ENCODE measurements around the gene MAD2L2.

Gene MAD2L2

DNA sequence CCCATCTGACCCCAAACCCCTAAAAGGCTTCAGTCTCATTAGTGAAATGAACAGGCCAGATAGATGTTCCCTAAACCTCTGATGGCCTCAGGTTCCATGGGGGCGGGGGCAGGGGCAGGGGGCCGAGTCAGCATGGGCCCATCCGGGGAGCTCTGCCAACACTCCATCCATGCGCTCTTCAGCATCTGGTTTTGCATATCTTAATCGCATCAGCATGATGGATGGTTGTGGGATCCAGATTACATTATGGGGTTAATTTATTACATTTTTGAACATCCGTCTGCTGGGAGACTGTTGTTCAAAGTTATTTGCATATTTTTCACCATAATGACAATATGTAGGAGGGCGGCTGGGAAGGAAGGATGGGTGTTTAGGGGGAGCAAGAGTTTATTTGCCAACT, 3.1 kb upstream of the MAD2L2 start:
- no peak for DNase-seq (ENCODE audit: low read depth in 3 of 3, low spot score in 1 of 3)

DNA sequence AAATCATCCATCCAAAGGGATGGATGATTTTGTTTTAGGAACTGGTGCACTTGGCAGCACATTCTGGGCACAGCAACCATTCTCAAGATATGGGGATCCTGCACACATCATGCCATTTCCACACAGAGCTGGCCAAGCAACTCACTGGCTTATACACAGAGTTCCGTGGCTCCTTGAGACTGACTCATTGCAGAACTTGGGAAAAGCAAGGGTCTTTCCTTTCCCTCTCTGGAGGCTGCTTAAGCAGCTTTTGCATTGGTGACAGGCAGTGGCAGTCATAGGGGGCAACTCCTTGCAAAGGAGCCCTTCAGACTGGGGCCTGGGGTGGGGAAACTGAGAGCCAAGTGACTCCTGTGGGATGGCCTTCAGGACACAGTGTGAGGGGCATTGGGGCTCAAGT, 1.9 kb upstream of the MAD2L2 start:
- no peak for DNase-seq (ENCODE audit: low read depth in 3 of 3, low spot score in 1 of 3)

DNA sequence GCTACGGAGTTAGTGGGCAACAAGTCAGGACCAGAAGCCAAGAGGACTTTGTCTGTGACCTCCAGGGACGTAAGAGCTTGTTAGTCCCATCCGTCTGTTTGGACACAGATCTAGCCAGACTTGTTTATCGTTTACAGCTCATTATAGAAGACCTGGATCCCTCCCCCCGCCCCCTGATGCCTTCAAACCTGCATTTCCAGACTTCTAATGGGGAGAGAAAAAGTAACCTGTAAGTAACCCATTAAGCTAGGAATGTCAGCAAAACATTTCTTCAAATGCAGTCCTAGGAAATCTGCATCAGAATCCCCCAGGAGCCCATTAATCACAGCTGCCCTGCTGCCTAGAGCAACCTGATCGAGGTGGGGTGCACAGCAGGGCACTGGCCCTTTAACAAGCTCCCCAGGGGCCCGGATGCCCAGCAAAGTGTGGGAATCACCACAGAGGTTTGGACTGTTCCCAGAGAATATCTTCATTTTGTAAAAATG, 1.4 kb upstream of the MAD2L2 start:
- DNase-seq (ENCODE audit: low read depth in 3 of 3, low spot score in 1 of 3): no peak

DNA sequence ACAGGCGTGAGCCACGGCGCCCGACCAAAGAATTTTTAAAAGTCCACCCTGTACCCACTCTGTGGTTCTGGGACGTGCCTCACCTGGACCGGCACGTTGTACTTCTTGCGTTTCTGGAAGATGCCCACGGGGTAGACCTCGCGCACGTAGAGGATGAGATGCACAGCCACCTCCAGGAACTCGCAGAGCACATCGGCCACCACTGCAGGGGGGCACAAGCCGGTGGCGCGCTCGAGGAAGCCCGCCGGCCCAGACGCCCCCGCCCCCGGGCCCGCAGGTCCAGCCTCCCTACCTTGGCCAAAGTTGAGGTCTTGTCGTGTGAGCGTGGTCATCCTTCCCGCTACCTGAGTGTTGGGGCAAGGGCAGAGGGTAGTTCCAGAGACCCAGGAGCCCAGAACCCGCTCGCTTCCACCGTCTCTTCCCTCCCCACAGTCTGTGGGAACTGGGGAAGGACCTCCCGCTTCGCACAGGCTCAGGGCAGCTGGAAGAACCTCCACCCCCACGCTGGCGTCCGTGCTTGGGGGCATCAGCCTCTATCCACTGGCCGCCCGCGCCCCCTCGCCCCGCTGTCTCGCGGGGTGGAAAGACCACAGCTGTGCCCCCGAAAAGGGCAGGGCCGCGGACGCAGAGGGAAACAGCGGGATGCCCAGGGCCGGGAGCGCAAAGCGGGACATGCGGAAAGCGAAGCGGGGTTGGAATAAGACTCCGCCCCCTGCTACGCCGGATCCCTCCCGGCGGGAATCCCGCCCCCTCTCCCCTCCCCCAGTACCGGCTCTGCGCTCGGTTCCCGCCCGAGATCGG, 478 bp downstream of the MAD2L2 start:
- DNase-seq (ENCODE audit: low read depth in 3 of 3, low spot score in 1 of 3): peak in 1 of 3 donors; percentile 6

DNA sequence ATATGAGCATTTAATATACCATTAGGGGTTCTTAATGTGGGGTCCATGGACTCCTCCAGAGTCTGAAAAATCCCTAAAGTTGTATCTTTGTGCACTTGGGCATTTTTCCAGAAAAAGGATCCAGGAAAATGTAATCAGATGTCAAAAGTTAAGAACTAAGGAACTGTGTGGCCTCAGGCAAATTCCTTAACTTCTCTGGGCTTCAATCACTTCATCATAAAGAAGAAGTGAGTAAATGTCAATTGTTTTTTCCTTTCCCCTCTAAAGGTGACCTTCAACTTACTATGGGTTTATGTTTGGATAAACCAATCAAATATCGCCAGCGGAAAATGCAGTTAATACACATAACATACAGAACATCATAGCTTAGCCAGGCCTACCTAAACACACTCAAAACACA, 2.5 kb downstream of the MAD2L2 start:
- no peak for DNase-seq (ENCODE audit: low read depth in 3 of 3, low spot score in 1 of 3)

DNA sequence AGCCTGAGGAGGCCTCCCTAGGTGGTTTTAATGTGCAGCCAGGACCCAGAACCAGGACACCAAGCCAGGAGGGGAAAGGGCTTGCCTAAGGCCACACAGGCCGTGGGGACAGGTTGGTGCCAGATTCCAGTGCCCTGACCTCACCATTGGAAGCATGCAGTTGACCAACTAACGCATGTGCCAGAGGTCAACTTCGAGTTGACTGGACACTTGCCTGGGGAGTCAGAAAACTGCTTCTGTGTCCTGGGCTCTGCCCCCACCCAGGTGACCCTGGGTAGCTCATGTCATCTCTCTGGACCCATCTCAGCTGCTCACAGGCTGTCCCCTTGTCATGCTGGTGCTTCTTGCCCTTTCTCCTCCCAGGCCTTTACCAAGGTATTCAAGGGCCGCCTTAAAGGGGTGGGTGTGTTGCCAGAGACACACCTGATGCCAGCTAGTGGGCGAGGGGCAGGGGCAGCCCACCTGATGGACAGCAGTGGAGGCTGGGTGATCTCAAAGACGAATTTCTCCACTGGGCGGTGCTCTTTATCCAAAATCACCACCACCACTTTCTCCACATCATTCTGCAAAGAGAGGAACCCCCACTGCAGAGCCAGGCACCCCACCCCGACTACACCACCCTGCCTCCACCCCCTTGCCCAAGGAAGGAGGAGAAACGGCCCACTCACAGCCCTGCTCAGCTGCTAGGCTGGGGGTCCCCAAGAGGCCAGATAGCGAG, 4.4 kb downstream of the MAD2L2 start:
- no peak for DNase-seq (ENCODE audit: low read depth in 3 of 3, low spot score in 1 of 3)

DNA sequence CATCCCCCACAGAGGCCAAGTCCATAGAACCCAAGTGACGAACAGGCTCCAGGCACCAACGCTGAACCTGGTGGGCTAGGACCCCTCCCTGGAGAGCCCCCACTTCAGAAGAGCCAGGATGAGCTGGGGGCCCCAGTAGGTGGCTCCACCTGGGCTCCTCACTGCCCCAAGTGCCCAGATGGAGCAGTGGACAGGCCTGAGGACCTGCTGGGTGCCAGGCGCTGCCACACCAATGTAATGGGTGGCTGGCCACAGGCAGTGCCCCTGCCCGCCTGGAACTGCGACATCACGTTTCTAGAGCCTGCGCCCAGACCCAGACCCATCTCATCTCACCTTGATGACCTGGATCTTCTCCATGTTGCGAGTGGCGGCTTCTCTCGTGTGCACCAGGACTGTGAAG, 5.6 kb downstream of the MAD2L2 start:
- no peak for DNase-seq (ENCODE audit: low read depth in 3 of 3, low spot score in 1 of 3)

DNA sequence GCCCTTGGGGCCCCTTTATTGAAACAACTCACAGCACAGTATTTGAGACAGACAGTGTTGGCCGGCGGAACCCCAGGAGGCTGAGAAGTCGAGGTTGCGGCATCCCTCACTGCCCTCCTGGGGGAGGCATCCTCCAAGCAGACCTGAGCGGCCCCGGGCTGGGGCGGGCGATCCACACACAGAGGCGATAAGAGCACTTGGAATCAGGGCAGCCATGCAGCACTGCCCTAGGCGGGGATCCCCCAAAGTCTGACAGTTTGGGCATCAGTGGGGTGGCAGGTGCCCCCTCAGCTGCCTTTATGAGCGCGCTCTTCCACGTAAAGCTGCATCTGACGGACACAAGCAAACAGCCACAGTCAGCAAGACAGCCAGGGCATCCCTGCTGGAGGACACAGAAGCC, 6.5 kb downstream of the MAD2L2 start:
- no peak for DNase-seq (ENCODE audit: low read depth in 3 of 3, low spot score in 1 of 3)

DNA sequence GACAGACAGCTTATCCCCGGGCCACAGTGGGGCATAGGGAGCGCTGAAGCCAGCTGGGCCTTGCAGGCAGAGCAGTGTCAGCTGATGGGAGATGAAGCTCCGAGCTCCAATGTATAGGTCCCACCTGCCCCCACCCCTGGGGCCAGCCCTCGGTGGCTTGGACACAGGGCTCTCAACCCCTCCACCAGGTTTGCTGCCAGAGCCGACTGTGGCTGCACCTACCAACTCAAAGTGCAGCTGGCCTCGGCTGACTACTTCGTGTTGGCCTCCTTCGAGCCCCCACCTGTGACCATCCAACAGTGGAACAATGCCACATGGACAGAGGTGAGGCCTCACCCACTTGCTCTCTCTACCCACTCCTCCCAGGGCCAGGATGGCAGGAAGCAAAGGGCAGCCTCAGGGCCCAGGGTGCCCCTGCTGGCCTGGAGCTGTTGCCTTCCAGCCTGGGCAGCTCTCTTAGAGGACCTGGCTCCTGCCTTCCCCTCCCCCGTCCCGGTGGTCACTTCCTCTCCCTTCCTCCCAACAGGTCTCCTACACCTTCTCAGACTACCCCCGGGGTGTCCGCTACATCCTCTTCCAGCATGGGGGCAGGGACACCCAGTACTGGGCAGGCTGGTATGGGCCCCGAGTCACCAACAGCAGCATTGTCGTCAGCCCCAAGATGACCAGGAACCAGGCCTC, 7.7 kb downstream of the MAD2L2 start:
- DNase-seq (ENCODE audit: low read depth in 3 of 3, low spot score in 1 of 3): no peak

DNA sequence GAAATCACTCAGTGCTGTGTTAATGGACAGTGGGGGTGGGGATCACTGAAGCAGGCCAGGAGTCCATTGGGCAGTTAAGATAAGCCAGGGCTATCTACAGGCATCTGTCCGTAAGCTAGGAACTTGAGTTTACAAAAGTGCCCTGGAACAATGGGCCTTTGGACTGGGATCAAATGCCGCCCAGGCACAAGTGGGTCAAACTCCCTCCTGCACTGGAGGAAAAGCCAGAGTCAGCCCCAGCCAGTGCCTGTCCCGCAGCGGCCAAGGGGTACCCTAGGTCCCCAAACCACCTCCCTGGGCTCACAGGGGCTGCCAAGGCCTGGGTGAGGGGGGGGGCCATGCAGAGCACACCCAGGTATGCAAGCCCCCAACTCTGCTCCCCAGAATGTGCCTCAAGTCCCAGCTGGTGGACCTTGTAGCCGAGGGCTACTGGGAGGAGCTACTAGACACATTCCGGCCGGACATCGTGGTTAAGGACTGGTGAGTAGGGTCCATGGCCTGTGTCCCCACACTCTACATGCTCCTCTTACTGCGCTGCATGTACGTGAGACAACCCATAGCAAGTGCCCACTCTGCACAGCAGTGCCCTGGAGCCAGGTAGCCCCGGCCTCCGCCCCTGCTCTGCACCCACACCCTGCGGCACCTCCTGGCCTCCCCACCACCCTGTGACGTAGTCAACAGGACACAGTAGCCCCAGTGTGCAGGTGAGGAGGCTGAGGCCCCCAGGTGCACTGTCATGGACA, 9.2 kb downstream of the MAD2L2 start:
- DNase-seq (ENCODE audit: low read depth in 3 of 3, low spot score in 1 of 3): no peak

DNA sequence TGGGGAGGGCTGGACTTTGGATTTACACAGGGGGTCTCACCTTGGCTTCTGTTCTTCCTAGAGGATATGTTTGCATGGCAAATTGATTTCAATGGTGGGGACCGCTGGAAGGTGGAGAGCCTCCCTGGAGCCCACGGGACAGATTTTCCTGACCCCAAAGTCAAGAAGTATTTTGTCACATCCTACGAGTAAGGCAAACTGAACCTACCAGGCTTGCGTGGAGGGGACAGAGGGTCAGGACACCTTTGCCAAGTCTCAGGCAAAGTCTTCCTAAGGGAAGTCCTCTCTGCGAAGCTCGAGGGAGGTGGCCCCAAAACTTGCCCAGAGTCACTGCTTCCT, 9.8 kb downstream of the MAD2L2 start:
- no peak for DNase-seq (ENCODE audit: low read depth in 3 of 3, low spot score in 1 of 3)

DNA sequence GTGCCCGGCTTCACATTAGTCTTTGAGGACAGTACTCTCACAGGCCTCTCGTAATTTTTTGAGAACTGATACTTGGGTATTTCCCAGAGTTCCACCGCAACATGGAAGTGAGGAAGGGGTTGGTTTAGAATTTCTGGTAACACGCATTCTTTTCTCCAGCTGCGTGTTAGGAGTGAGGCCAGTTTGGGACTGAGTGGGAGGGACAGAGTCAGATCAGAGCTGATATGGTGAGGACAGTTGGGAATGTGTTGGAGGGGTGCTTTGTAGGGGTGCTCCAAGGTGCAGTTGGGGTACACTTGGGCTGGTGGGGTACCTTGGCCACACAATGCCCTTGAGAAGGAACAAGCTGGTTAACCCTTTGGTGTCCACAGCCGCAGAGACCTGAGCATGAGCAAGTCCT, 10.2 kb downstream of the MAD2L2 start:
- DNase-seq (ENCODE audit: low read depth in 3 of 3, low spot score in 1 of 3): no peak

DNA sequence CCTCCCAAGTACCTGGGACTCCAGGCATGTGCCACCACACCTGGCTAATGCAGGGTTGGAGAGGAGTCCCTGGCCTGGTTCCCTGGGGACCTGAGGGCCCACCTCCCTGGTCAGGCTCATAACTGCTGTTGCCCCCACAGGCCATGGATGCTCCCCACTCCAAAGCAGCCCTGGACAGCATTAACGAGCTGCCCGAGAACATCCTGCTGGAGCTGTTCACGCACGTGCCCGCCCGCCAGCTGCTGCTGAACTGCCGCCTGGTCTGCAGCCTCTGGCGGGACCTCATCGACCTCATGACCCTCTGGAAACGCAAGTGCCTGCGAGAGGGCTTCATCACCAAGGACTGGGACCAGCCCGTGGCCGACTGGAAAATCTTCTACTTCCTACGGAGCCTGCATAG, 12.4 kb downstream of the MAD2L2 start:
- DNase-seq (ENCODE audit: low read depth in 3 of 3, low spot score in 1 of 3): no peak

DNA sequence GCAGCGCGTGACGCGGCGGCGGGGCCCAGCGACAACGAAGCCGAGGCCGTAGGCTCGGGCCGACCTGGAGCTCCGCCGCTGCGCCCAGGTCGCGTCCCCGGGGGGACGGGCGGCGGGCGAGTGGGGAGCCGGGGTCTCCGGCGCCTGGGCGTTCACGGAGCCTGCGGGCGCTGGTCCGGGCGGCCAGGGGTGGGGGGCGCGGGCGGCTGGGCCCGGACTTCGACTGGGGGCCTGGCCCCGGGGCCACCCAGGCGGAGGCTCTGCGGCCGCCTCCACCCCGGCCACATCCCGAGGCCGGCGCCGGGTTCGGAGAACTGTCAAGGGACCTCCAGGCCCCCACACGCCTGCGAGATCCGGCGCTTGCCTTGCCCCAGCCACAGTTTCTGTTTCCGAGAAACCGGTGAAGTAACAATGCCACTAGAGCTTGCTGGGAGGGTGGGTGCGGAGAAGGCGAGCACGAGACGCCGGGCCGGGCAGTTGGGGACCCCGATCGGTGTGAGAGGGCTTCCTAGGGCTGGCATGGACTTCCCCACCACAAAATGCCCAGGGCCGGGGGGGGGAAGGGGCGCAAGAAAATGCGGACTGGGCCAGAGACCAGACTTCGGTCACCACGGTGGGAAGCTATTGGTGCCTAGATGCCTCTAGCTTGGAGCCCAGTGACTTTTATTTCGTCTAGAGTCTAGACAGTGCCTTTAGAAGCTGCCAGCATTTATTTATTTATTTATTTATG, 16.4 kb downstream of the MAD2L2 start:
- DNase-seq (ENCODE audit: low read depth in 3 of 3, low spot score in 1 of 3): peak in 1 of 3 donors; percentile 35

DNA sequence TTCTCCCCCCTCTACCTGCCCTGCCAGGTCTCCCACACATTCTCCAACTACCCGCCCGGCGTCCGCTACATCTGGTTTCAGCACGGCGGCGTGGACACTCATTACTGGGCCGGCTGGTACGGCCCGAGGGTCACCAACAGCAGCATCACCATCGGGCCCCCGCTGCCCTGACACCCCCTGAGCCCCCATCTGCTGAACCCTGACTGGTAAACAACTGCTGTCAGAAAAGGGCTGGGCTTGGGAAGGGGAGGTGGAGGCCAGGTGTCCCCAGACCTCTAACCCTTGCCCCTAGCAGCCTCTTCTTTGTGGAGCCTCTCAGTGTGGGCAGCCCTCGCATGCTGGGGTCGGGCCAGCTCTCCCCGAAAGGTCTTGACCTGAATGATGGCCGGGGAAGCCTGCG, 19.8 kb downstream of the MAD2L2 start:
- DNase-seq (ENCODE audit: low read depth in 3 of 3, low spot score in 1 of 3): no peak

DNA sequence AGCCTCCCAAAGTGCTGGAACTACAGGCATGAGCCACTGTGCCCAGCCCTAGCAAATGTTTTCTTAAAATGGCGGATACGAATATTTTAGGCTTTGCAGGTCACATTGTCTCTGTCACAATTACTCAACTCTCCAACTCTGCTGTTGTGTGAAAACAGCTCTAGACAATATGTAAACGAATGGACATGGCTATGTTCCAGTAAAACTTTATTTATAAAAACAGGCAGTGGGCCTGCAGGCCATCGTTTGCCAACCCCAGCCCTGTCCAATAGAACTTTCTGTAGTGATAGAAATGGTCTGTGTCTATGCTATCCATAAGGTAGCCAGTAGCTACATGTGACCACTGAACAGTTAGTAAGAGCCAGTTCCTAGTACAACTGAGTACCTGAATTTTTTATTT, 21.2 kb downstream of the MAD2L2 start:
- DNase-seq (ENCODE audit: low read depth in 3 of 3, low spot score in 1 of 3): no peak

DNA sequence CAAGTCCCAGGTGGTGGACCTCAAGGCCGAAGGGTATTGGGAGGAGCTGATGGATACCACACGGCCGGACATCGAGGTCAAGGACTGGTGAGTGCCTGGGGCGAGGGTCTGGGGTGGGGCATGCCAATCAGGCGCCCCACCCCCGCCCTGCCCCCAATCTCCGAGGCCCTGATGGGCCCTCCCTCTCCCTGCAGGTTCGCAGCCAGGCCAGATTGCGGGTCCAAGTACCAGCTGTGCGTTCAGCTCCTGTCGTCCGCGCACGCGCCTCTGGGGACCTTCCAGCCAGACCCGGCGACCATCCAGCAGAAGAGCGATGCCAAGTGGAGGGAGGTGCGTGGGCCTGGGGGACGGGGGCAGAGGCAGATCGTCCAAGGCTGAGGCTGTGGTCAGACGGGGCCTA, 22.4 kb downstream of the MAD2L2 start:
- no peak for DNase-seq (ENCODE audit: low read depth in 3 of 3, low spot score in 1 of 3)

DNA sequence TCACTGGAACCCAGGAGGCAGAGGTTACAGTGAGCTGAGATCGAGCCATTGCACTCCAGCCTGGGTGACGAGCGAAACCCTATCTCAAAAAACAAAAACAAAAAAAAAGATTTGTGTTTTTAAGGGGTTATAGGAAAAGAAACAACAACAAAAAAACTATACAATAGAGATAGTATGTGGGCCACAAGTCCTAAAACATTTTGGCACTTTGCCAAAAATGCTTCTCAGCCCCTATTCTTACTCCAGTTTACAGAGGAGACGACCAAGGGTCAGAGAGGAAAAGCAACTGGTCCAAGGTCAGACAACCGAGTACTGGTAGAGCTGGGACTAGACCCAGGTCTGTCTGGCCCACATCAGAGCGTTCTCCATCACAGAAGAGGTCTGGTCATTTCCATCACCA, 23.3 kb downstream of the MAD2L2 start:
- DNase-seq (ENCODE audit: low read depth in 3 of 3, low spot score in 1 of 3): no peak

DNA sequence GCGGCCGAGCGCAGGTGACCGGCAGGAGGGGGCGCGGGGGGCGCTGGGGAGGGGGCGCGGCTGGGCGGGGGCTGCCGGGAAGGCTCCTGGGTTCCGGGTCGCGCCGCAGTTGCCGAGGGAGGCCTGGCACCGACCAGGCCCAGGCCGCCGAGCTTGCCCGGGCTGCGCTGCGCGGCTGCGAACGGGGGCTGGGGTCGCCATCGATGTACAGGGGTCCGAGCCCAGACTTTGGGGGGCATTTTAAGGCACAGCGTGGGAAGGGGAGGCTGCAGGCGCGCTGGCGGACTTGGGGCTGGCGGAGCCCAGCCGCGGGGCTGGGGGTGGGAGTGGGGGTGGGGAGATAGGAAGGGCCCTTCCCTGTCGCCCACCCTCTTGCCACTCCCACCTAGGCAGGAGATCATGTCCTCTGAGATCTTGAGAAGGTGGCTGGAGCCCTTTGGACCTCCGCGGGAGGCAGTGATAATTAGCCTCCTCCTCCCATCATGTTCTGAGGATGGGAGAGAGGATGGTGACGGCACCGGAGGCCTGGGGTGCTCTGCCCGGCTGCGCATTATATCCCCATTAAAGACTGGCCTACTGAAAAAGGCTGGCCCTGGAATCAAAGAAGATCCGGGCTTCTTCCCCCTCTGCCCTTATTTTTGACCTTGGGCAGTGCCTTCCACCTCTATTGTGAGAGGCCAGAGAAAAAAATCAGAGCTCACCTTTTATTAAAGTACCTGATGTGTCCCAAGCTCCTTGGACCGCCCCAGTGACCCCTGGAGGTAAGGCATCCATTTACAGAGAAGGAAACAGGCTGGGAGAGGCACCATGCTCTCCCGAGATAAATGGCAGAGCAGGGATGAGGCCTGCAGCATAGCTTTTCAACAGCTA, 25.8 kb downstream of the MAD2L2 start:
- DNase-seq (ENCODE audit: low read depth in 3 of 3, low spot score in 1 of 3): no peak
